ENCODE data around the gene CRTAP. TPM values are rescaled to one million over a fixed set of nuclear protein-coding genes. Genes with fewer than 3 reads are reported as not detected.

CRTAP gene
- total and polyA plus RNA-seq, 2 experiments from 2014 or later: 71.9 to 210 TPM

DNA sequence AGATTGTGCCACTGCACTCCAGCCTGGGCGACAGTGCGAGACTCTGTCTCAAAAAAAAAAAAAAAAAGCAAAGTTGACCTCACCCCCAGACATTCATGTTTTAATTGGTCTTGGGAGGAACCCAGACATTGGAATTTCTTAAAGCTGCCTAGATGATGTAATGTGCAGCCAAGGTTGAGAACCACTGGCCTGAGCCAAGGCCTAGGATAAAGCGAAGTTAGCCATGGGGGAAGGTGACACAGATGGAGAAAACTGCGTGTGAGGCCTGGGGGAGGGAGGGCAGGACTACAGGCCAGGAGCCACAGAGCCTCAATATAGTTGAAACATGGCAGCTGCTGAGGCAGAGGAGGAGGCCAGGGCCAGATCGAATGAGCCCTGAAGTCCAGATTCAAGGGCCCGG lies 37.8 kb upstream of the CRTAP start (continued):
- TF ChIP-seq EZH2 (IDR thresholded peaks at IDR 0.05; ENCODE audit: low read depth, unreplicated experiment) (no peak), ZNF462 (CRISPR knock-in tag; IDR thresholded peaks at IDR 0.05) (no peak), CREB1 (CRISPR knock-in tag; IDR thresholded peaks at IDR 0.05; ENCODE audit: low read depth) (no peak), EZH2phosphoT487 (IDR thresholded peaks at IDR 0.05; ENCODE audit: unreplicated experiment) (no peak), ETS1 (IDR thresholded peaks at IDR 0.05) (no peak), STAT1 (IDR thresholded peaks at IDR 0.05; ENCODE audit: unreplicated experiment) (no peak), JUNB (IDR thresholded peaks at IDR 0.05; ENCODE audit: unreplicated experiment) (no peak)

GRCh38 chr3:33076952-33077351 lies 36.9 kb upstream of the CRTAP start:
- Histone ChIP-seq H3K27me3 (ENCODE audit: insufficient read depth) (no peaks in the 10 kb centered on the region), H3K79me2 (replicated peaks; ENCODE audit: insufficient read depth) (peaks cover 11% of the 10 kb centered on the region; the same call in 1 of the 2 replicates), H3K4me2 (no peak overlapping the region), H3K4me1 (ENCODE audit: insufficient read depth) (no peaks in the 10 kb centered on the region), H3K27ac (ENCODE audit: low read depth) (0 out of 2 replicates have a peak overlapping the region, but pooled peaks have one; percentile 19), H2AFZ (no peak overlapping the region), H3K9me2 (ENCODE audit: insufficient read depth) (no peaks in the 10 kb centered on the region), H3K36me3 (ENCODE audit: insufficient read depth) (no peaks in the 10 kb centered on the region), H3F3A (replicated peaks; ENCODE audit: low read depth) (no peaks in the 10 kb centered on the region), H4K20me1 (replicated peaks; ENCODE audit: insufficient read depth) (peaks cover 12% of the 10 kb centered on the region), H3K4me3 (no peak overlapping the region)
- H3K36me3 Mint-ChIP-seq (ENCODE audit: low read depth): peaks cover 6% of the 10 kb centered on the region; the same call in 1 of the 3 replicates
- no peaks in the 10 kb centered on the region for H3K9me3 Mint-ChIP-seq
- H3K27ac Mint-ChIP-seq: no peak overlapping the region
- no peak overlapping the region for H3K4me3 Mint-ChIP-seq
- DNase-seq (ENCODE audit: low spot score): no peak
- peaks cover 6% of the 10 kb centered on the region for H3K27me3 Mint-ChIP-seq (ENCODE audit: insufficient read depth, low read depth, poor library complexity)
- peaks cover 9% of the 10 kb centered on the region for H3K4me1 Mint-ChIP-seq
- ATAC-seq: no peak
- TF ChIP-seq STAT1 (IDR thresholded peaks at IDR 0.05; ENCODE audit: unreplicated experiment): no peak
- TF ChIP-seq ZNF462 (CRISPR knock-in tag; IDR thresholded peaks at IDR 0.05): no peak
- TF ChIP-seq JUNB (IDR thresholded peaks at IDR 0.05; ENCODE audit: unreplicated experiment): no peak
- no peak for TF ChIP-seq NANOG (IDR thresholded peaks at IDR 0.05; ENCODE audit: borderline replicate concordance)
